ENCODE results near the gene CPEB1.

CPEB1 gene

GRCh38 chr15:82643992-82644391 is 3.2 kb downstream of the CPEB1 start:
- Mint-ChIP-seq H3K27me3 (ENCODE audit: low read depth) (peaks cover 61% of the 10 kb centered on the region), H3K4me3 (no peak overlapping the region), H3K27ac (no peak overlapping the region), H3K9me3 (no peaks in the 10 kb centered on the region), H3K4me1 (ENCODE audit: low read depth) (peaks cover 2% of the 10 kb centered on the region), H3K36me3 (ENCODE audit: low read depth) (no peaks in the 10 kb centered on the region)
- DNase-seq (ENCODE audit: low spot score): no peak

DNA sequence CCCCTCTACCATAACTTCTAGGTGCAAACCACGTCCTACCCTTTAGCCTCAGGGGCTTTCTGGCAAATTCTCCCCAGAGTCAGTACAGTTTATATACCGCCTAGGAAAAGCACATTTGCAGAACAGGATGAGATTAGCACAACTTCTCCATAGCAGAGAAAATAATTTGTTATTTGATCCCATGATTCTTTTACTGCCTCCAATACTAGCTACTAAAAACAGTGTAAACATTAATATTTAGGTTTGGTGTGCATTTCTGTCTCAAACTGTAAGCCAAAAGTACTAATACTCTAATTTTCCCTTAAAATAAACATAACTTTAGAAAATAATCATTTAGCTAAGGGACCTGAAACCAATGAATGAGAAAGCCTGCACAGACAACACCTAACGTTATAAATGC is 4.5 kb downstream of the CPEB1 start:
- Mint-ChIP-seq H3K27ac (no peak overlapping the region), H3K4me3 (no peak overlapping the region), H3K36me3 (ENCODE audit: low read depth) (no peaks in the 10 kb centered on the region), H3K27me3 (ENCODE audit: low read depth) (peaks cover 56% of the 10 kb centered on the region), H3K4me1 (ENCODE audit: low read depth) (peaks cover 2% of the 10 kb centered on the region), H3K9me3 (no peaks in the 10 kb centered on the region)
- no peak for DNase-seq (ENCODE audit: low spot score)

DNA sequence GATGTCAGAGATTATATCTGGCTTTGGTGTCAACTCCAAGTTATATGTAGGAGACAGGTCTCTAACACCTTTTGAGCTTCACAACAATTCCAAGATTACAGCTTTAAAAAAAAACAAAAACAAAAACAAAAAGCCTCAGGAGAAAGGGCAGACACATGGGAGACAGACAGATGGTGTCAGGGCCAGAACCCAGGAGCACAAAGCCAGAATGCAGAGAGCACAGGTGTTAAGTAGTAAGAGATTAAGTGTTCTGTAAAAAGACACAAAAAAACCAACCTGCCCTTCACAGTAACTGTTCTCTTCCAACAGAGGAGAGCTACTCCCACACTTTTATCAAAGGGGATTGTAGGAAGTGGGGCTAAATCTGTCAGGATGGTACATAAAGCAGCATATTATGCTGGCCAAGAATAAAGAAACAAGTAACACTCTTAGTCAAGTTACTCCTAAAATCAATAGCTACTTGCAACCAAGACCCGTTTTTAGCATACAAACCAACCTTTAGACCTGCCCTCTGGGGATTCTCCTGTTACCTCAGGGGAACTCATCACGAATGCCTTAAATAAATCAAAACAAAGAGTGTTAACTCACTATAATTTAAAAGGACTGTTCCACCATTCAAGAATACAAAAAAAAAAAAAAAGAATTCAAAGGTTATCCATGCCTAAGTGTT is 5.9 kb downstream of the CPEB1 start:
- H3K9me3 Mint-ChIP-seq: no peaks in the 10 kb centered on the region
- H3K36me3 Mint-ChIP-seq (ENCODE audit: low read depth): no peaks in the 10 kb centered on the region
- peaks cover 59% of the 10 kb centered on the region for H3K27me3 Mint-ChIP-seq (ENCODE audit: low read depth)
- no peak overlapping the region for H3K4me3 Mint-ChIP-seq
- H3K4me1 Mint-ChIP-seq (ENCODE audit: low read depth): peaks cover 2% of the 10 kb centered on the region
- H3K27ac Mint-ChIP-seq: no peak overlapping the region
- no peak for DNase-seq (ENCODE audit: low spot score)

GRCh38 chr15:82640672-82641071 is 6.5 kb downstream of the CPEB1 start:
- Mint-ChIP-seq H3K27ac (no peak overlapping the region), H3K4me1 (ENCODE audit: low read depth) (no peaks in the 10 kb centered on the region), H3K9me3 (no peaks in the 10 kb centered on the region), H3K4me3 (no peak overlapping the region), H3K27me3 (ENCODE audit: low read depth) (peaks cover 60% of the 10 kb centered on the region), H3K36me3 (ENCODE audit: low read depth) (no peaks in the 10 kb centered on the region)
- no peak for DNase-seq (ENCODE audit: low spot score)

DNA sequence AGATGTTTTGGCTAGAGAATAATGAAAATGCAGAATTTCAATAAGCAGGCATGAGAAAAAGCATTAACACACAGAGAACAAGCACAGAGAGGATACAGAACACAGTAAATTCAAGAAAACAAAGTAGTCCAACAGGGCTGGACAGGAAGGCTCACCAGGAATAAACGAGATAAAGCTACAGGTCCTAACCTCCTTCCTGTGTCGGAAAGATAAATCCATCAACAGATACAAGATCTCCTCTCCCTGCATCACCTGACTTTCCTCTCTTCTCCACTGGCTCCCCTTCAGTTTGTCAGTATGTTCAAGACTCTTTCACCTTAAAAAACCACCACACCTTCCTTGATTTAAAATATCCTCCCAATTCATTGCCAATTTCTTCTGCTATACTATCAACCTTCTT is 11.4 kb downstream of the CPEB1 start:
- Mint-ChIP-seq H3K27ac (no peak overlapping the region), H3K9me3 (no peaks in the 10 kb centered on the region), H3K36me3 (ENCODE audit: low read depth) (no peaks in the 10 kb centered on the region), H3K4me1 (ENCODE audit: low read depth) (no peaks in the 10 kb centered on the region), H3K27me3 (ENCODE audit: low read depth) (peaks cover 39% of the 10 kb centered on the region), H3K4me3 (no peak overlapping the region)
- no peak for DNase-seq (ENCODE audit: low spot score)

- H3K27ac Mint-ChIP-seq: no peak overlapping the region
- H3K9me3 Mint-ChIP-seq: no peaks in the 10 kb centered on the region
- no peak for DNase-seq (ENCODE audit: low spot score)
- peaks cover 11% of the 10 kb centered on the region for H3K27me3 Mint-ChIP-seq (ENCODE audit: low read depth)
- H3K4me3 Mint-ChIP-seq: no peak overlapping the region
- no peaks in the 10 kb centered on the region for H3K36me3 Mint-ChIP-seq (ENCODE audit: low read depth)
- no peaks in the 10 kb centered on the region for H3K4me1 Mint-ChIP-seq (ENCODE audit: low read depth)
Observed at GRCh38 chr15:82630033-82630432, 17.1 kb downstream of the CPEB1 start.

DNA sequence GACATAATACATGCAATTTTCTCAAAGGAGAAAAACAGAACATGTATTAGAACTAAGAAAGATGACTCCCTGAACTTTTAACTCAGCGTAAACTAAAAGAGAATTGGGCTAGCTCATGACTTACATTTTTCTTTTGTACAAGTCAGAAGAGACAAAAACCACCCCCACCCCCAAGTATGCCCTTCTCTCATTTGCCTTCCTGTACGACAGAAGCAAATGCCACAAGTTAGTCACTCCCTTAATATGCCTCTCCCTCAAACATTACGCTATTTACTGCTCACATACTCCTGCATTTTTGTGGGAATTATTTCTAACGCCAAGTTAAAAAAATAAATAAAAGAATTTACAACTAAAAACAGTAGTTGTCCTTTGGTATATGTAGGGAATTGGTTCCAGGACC is 22.0 kb downstream of the CPEB1 start:
- no peak for DNase-seq (ENCODE audit: low spot score)
- no peaks in the 10 kb centered on the region for H3K4me1 Mint-ChIP-seq (ENCODE audit: low read depth)
- H3K27me3 Mint-ChIP-seq (ENCODE audit: low read depth): peaks cover 5% of the 10 kb centered on the region
- no peak overlapping the region for H3K27ac Mint-ChIP-seq
- no peaks in the 10 kb centered on the region for H3K36me3 Mint-ChIP-seq (ENCODE audit: low read depth)
- no peaks in the 10 kb centered on the region for H3K9me3 Mint-ChIP-seq
- H3K4me3 Mint-ChIP-seq: no peak overlapping the region

- Mint-ChIP-seq H3K36me3 (ENCODE audit: low read depth) (no peaks in the 10 kb centered on the region), H3K4me3 (no peak overlapping the region), H3K4me1 (ENCODE audit: low read depth) (no peaks in the 10 kb centered on the region), H3K9me3 (no peaks in the 10 kb centered on the region), H3K27ac (no peak overlapping the region), H3K27me3 (ENCODE audit: low read depth) (peaks cover 5% of the 10 kb centered on the region)
- no peak for DNase-seq (ENCODE audit: low spot score)
Observed at GRCh38 chr15:82624438-82624837, 22.7 kb downstream of the CPEB1 start.

- Mint-ChIP-seq H3K4me3 (no peak overlapping the region), H3K27me3 (ENCODE audit: low read depth) (peaks cover 5% of the 10 kb centered on the region), H3K27ac (no peak overlapping the region), H3K4me1 (ENCODE audit: low read depth) (no peaks in the 10 kb centered on the region), H3K9me3 (no peaks in the 10 kb centered on the region), H3K36me3 (ENCODE audit: low read depth) (no peaks in the 10 kb centered on the region)
- DNase-seq (ENCODE audit: low spot score): no peak
Observed at GRCh38 chr15:82624008-82624407, 23.2 kb downstream of the CPEB1 start.

- no peak for DNase-seq (ENCODE audit: low spot score)
- no peaks in the 10 kb centered on the region for H3K27me3 Mint-ChIP-seq (ENCODE audit: low read depth)
Observed at GRCh38 chr15:82621970-82622369, 25.2 kb downstream of the CPEB1 start.

DNA sequence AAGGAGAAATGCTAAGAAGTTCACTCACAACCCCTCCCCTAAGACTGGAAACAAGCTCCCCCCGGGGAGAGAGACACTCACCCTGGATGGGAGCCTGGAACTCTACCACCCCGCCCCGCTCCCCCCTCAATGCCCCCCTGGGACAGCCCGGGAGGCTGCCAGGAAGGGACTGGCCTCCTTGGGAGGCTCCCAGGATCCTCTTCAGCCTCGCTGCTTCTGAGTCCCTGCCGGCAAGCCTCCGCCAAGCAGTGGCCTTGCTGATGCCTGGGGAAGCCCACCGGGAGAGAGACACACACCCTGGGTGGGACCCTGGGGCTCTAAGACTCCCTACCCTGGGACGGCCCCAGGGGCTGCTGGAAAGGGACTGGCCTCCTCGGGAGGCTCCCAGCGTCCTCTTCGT is 33.4 kb downstream of the CPEB1 start:
- DNase-seq (ENCODE audit: low spot score): no peak
- peaks cover 10% of the 10 kb centered on the region for H3K27me3 Mint-ChIP-seq (ENCODE audit: low read depth)
- no peaks in the 10 kb centered on the region for H3K4me1 Mint-ChIP-seq (ENCODE audit: low read depth)
- no peaks in the 10 kb centered on the region for H3K9me3 Mint-ChIP-seq
- no peak overlapping the region for H3K27ac Mint-ChIP-seq
- H3K4me3 Mint-ChIP-seq: no peak overlapping the region
- no peaks in the 10 kb centered on the region for H3K36me3 Mint-ChIP-seq (ENCODE audit: low read depth)

More at GRCh38 chr15:82621970-82622369, 25.2 kb downstream of the CPEB1 start:
- Mint-ChIP-seq H3K9me3 (no peaks in the 10 kb centered on the region), H3K27ac (no peak overlapping the region), H3K4me1 (ENCODE audit: low read depth) (no peaks in the 10 kb centered on the region), H3K4me3 (no peak overlapping the region), H3K36me3 (ENCODE audit: low read depth) (no peaks in the 10 kb centered on the region)

DNA sequence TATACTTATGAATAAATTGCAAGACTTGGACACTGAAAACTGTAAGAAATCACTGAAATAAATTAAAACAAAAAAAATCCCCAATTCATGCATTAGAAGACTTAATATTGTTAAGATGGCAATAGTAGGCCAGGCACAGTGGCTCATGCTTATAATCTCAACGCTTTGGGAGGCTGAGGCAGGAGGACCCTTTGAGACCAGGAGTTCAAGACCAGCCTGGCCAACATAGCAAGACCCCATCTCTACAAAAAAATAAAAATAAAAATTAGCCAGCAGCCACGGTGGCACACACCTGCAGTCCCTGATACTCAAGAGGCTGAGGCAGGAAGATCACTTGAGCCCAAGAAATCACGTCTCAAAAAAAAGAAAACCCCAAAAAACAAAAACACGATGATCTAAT is 35.8 kb downstream of the CPEB1 start:
- Mint-ChIP-seq H3K27ac (no peak overlapping the region), H3K4me1 (ENCODE audit: low read depth) (no peaks in the 10 kb centered on the region), H3K27me3 (ENCODE audit: low read depth) (peaks cover 14% of the 10 kb centered on the region), H3K9me3 (no peaks in the 10 kb centered on the region), H3K4me3 (no peak overlapping the region), H3K36me3 (ENCODE audit: low read depth) (no peaks in the 10 kb centered on the region)
- no peak for DNase-seq (ENCODE audit: low spot score)

DNA sequence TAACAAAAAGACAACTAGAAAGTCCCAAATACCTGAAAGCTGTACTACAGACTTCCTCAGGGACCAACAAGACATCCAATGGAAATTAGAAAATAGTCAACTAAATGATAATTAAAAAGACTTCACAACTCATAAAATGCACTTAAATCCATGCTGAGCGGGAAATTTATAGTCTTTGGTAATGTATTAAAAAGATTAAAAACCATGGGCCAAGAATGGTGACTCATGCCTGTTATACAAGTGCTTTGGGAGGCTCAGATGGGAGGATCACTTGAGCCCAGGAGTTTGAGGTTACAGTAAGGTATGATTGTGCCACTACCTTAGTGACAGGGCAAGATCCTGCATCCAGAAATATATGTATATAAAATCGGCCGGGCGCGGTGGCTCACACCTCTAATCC is 45.0 kb downstream of the CPEB1 start:
- no peak for DNase-seq (ENCODE audit: low spot score)
- Mint-ChIP-seq H3K4me1 (ENCODE audit: low read depth) (no peaks in the 10 kb centered on the region), H3K4me3 (no peak overlapping the region), H3K27me3 (ENCODE audit: low read depth) (peaks cover 22% of the 10 kb centered on the region), H3K9me3 (no peaks in the 10 kb centered on the region), H3K27ac (no peak overlapping the region), H3K36me3 (ENCODE audit: low read depth) (no peaks in the 10 kb centered on the region)

DNA sequence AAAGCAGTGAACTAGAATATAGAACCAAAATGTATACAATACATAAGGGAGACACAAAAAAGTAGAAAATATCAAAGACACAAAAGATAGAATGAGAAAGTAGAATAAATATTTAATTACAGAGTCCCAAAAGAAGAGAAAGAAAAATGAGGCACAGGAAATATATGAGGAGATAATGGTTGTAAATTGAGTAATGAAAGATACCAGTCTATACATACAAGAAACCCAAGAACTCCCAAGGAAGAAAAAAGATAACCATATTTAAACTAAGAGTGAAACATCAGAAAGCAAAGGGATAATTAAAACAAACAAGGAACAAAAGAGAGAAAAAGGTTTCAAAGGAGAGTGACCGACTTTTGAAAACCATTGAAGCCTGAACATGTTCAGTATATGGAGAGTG is 47.3 kb downstream of the CPEB1 start:
- Mint-ChIP-seq H3K9me3 (no peaks in the 10 kb centered on the region), H3K27me3 (ENCODE audit: low read depth) (peaks cover 25% of the 10 kb centered on the region), H3K27ac (no peak overlapping the region), H3K4me3 (no peak overlapping the region), H3K4me1 (ENCODE audit: low read depth) (no peaks in the 10 kb centered on the region), H3K36me3 (ENCODE audit: low read depth) (no peaks in the 10 kb centered on the region)
- DNase-seq (ENCODE audit: low spot score): no peak

GRCh38 chr15:82597815-82598214 is 49.3 kb downstream of the CPEB1 start:
- peaks cover 32% of the 10 kb centered on the region for H3K27me3 Mint-ChIP-seq (ENCODE audit: low read depth)

More at GRCh38 chr15:82597815-82598214, 49.3 kb downstream of the CPEB1 start:
- no peak overlapping the region for H3K4me3 Mint-ChIP-seq
- no peak for DNase-seq (ENCODE audit: low spot score)
- no peak overlapping the region for H3K27ac Mint-ChIP-seq
- H3K36me3 Mint-ChIP-seq (ENCODE audit: low read depth): no peaks in the 10 kb centered on the region
- H3K9me3 Mint-ChIP-seq: no peaks in the 10 kb centered on the region
- H3K4me1 Mint-ChIP-seq (ENCODE audit: low read depth): no peaks in the 10 kb centered on the region
